ENCODE data around the gene FGF11. TPM values are rescaled to one million over a fixed set of nuclear protein-coding genes. Genes with fewer than 3 reads are reported as not detected.
A peak's percentile ranks its signal among the peaks of the same experiment; 100 is the strongest.

The FGF11 gene
- total RNA-seq (1 to 10 TPM; 2.8 to 9.6 (median 7.8) TPM), polyA plus RNA-seq (1 to 10 TPM; 1.6 to 9.6 TPM)
- long read RNA-seq, donor 1, result 0 reads
- long read RNA-seq, donor 2, transcript FGF11-201 (5 exons, 3,063 nt), result major isoform, 6 of 10 reads
- long read RNA-seq, donor 2, partial matches to known transcripts, result 1 of 10 reads
- long read RNA-seq, donor 2, other reads (novel, unspliced or antisense), result 0 of 10 reads
- long read RNA-seq, donor 3, result 0 reads

DNA sequence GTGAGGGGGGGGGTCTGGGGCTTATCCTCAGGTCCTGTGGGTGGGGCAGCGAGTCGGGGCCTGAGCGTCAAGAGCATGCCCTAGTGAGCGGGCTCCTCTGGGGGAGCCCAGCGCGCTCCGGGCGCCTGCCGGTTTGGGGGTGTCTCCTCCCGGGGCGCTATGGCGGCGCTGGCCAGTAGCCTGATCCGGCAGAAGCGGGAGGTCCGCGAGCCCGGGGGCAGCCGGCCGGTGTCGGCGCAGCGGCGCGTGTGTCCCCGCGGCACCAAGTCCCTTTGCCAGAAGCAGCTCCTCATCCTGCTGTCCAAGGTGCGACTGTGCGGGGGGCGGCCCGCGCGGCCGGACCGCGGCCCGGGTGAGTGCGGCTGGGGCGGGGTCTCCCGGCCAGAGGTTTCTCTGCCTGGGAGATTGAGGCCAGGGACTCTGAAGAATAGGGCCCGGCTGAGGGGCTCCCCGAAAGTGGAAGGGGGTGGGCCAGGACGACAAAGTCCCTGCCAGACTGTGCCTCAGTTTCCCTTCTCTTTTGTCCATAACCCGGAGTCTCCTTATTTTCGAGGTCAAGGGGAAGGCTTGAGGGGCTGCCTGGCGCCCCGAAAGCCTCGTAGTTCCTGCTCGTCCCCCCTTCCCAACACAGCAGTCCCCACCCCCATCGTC lies at the start of gene FGF11:
TSS of gene FGF11 (plus strand) at position 51 of the 651 bp plus-strand sequence. CDS start at position 160, 109 bp downstream.
- 4 to 7% (median 4%) methylated on average over 19 to 50 of the region's 50 CpGs for WGBS, 4 donors
- ATAC-seq (no peak), DNase-seq (peak in 1 of 5 donors; percentile 29)
- TF ChIP-seq, protein P1, sequence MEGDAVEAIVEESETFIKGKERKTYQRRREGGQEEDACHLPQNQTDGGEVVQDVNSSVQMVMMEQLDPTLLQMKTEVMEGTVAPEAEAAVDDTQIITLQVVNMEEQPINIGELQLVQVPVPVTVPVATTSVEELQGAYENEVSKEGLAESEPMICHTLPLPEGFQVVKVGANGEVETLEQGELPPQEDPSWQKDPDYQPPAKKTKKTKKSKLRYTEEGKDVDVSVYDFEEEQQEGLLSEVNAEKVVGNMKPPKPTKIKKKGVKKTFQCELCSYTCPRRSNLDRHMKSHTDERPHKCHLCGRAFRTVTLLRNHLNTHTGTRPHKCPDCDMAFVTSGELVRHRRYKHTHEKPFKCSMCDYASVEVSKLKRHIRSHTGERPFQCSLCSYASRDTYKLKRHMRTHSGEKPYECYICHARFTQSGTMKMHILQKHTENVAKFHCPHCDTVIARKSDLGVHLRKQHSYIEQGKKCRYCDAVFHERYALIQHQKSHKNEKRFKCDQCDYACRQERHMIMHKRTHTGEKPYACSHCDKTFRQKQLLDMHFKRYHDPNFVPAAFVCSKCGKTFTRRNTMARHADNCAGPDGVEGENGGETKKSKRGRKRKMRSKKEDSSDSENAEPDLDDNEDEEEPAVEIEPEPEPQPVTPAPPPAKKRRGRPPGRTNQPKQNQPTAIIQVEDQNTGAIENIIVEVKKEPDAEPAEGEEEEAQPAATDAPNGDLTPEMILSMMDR (IDR thresholded peaks at IDR 0.05), result no peak
- no peak for TF ChIP-seq POLR2A (IDR thresholded peaks at IDR 0.05)
- Histone ChIP-seq H3K36me3 (no peaks in the 10 kb centered on the region), H3K4me3 (peak within 1 kb of the TSS; percentile 2 to 75 (median 50)), H3K4me1 (peaks cover 4 to 64% (median 45%) of the 10 kb centered on the region in 12 donors), H3K27ac (peak within 1 kb of the TSS in 8 of 12 donors; percentile 32 to 71 (median 48)), H3K27me3 (peaks cover 0 to 44% (median 8%) of the 10 kb centered on the region in 9 donors), H3K9me3 (no peaks in the 10 kb centered on the region)
- intact Hi-C loops (cut with DNase I), result loop anchor here in 9 of 10 donors (5.0 to 10.0 kb wide), 11 partner anchors 37 to 405 kb away; partner anchors contain the start of genes TMEM95 (in 5 of the 9), POLR2A (in 3 of the 9), SLC35G6 (in 3 of the 9) and ZBTB4 (in 3 of the 9)

DNA sequence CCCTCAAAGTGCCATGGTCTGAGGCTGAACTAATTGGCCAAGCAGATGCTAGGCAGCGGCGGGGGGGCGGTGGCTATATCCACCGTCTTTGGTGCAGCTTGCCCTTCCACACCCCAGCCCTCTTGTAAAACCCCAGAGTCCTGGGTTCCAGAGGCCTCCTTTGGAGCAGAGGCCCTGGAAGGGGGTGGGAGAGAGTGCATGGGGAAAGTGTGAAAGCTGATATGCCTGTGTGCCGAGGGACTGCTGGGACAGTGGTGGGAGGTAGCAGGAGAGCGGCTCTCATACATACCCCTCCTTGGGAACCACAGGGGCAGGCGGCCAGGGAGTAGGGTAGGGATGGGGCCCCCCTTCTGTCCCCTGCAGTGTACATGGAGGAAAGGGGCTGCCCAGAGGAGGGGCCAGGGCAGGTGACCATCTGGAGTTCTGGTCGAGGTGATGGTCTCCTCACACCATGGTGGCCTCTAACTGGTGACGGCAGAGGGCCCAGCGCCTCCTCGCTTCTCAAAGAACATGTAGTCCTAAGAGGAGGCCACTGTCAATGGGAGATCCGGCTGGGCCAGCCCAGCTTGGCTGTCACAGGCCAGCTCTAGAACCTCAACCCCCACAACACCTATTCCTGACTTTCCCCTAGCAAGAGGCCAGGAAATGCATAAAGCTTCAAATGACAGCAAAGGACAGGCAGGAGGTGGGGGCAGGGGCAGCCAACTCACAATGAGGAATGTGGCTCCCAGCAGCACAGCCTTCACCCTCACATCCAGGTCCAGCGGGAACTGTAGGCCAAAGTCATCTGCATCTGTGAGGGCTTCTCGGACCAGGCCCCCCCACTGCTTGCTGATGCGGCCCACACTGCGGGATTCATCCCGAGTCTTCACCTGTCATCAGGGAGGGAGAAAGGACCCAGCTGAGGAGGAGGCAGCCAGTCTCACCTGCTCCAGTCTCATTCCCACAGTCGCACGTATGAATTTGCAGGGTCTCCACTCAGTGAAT lies 49.1 kb upstream of the FGF11 start:
- WGBS, 4 donors, result 86 to 91% (median 89%) methylated on average over 19 of the region's 19 CpGs
- no peak overlapping the region for H3K4me3 ChIP-seq
- no peaks in the 10 kb centered on the region for H3K27me3 ChIP-seq
- H3K9me3 ChIP-seq, result no peaks in the 10 kb centered on the region
- DNase-seq (no peak), ATAC-seq (no peak)
- no peak overlapping the region for H3K27ac ChIP-seq
- TF ChIP-seq POLR2A (IDR thresholded peaks at IDR 0.05), result no peak
- TF ChIP-seq, protein P1 (IDR thresholded peaks at IDR 0.05), result no peak
- intact Hi-C loops (cut with DNase I), result loop anchor here in 4 of 10 donors (5.0 kb wide), 1 partner anchor 33 kb away; the partner anchor contains the start of gene TMEM95 (in 4 of the 4)
- peaks cover 0 to 52% (median 32%) of the 10 kb centered on the region in 9 donors for H3K36me3 ChIP-seq
- H3K4me1 ChIP-seq, result peaks cover 0 to 24% (median 14%) of the 10 kb centered on the region in 12 donors

DNA sequence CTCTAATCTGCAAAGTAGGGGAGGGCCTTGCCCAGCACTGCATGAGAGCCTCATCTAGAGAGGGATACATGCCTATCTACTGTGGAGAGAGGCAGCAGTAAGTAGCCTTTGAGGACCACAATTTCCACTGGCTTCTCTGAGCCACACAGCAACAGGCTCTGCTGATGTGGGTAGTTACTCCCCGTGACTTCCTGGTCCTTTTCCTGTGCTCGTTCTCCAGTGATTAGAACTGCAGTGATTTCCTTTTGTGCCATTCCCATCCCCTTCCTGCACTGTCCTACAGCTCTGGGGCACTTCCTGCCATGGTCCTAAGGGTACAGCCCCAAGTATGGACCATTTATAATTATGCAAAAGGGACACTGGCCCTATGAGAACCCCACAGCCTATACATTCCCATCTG lies 48.0 kb upstream of the FGF11 start:
- WGBS, 4 donors, result 60 to 72% (median 65%) methylated on average over 2 of the region's 2 CpGs
- H3K9me3 ChIP-seq, result no peaks in the 10 kb centered on the region
- no peak overlapping the region for H3K4me3 ChIP-seq
- H3K27ac ChIP-seq, result peak overlapping the region in 2 of 12 donors; percentile 40 to 49
- peaks cover 0 to 52% (median 32%) of the 10 kb centered on the region in 9 donors for H3K36me3 ChIP-seq
- intact Hi-C loops (cut with DNase I), result loop anchor here in 4 of 10 donors (5.0 kb wide), 1 partner anchor 34 kb away; the partner anchor contains the start of gene TMEM95 (in 4 of the 4)
- ATAC-seq (no peak), DNase-seq (no peak)
- H3K4me1 ChIP-seq, result peaks cover 0 to 27% (median 17%) of the 10 kb centered on the region in 12 donors
- TF ChIP-seq, protein P1 (IDR thresholded peaks at IDR 0.05), result no peak
- no peak for TF ChIP-seq POLR2A (IDR thresholded peaks at IDR 0.05)
- H3K27me3 ChIP-seq, result no peaks in the 10 kb centered on the region

Data from heart left ventricle (tissue), 16 donors.